HepG2 (cell line): Measurements from ENCODE around the gene CPPED1. TPM values are rescaled to one million over a fixed set of nuclear protein-coding genes. Genes with fewer than 3 reads are reported as not detected.

Source experiments
- ARNT2 ChIP-seq: sonication (generic); formaldehyde crosslinking; IDR thresholded peaks from 2 replicates; pipeline ENCODE4 v1.8.0; 2022; ENCODE audit warnings: mild to moderate bottlenecking, low read depth, missing genetic modification reagents, moderate library complexity
- ATF3 ChIP-seq: sonication (generic); formaldehyde crosslinking; IDR thresholded peaks from 2 replicates; pipeline ENCODE4 v1.4.0; 2020; ENCODE audit warnings: missing genetic modification reagents
- E2F5 ChIP-seq: sonication (generic); formaldehyde crosslinking; conservative IDR thresholded peaks from 2 replicates; pipeline ENCODE4 v1.4.0; 2020; ENCODE audit warnings: missing genetic modification reagents
- ETV5 ChIP-seq: IDR thresholded peaks from 2 replicates; pipeline ENCODE4 v1.6.1; 2018; ENCODE audit warnings: missing biosample characterization, missing genetic modification reagents, inconsistent platforms, borderline replicate concordance
- HINFP ChIP-seq: sonication (generic); formaldehyde crosslinking; IDR thresholded peaks from 2 replicates; pipeline ENCODE4 v1.4.0; 2020; ENCODE audit warnings: low read depth, mild to moderate bottlenecking, missing genetic modification reagents
- HOXA9 ChIP-seq: sonication (generic); formaldehyde crosslinking; IDR thresholded peaks from 2 replicates; pipeline ENCODE4 v1.8.1; 2022; ENCODE audit warnings: missing genetic modification reagents, mild to moderate bottlenecking, moderate library complexity, borderline replicate concordance
- KMT2A ChIP-seq: sonication (generic); formaldehyde crosslinking; IDR thresholded peaks from 2 replicates; pipeline ENCODE4 v1.4.0; 2020; ENCODE audit warnings: missing genetic modification reagents
- NCOA1 ChIP-seq: sonication (generic); formaldehyde crosslinking; IDR thresholded peaks from 2 replicates; pipeline ENCODE4 v1.9.0; 2021; ENCODE audit warnings: missing genetic modification reagents
- NFAT5 ChIP-seq: sonication (generic); formaldehyde crosslinking; IDR thresholded peaks from 2 replicates; pipeline ENCODE4 v1.4.0; 2020; ENCODE audit warnings: missing genetic modification reagents
- NFE2L1 ChIP-seq: sonication (generic); formaldehyde crosslinking; IDR thresholded peaks from 2 replicates; pipeline ENCODE4 v1.4.0; 2020; ENCODE audit warnings: missing genetic modification reagents, mild to moderate bottlenecking, borderline replicate concordance
- TEF ChIP-seq: sonication (generic); formaldehyde crosslinking; IDR thresholded peaks from 2 replicates; pipeline ENCODE4 v1.5.0; 2020; ENCODE audit warnings: missing genetic modification reagents
- ZBTB43 ChIP-seq: sonication (generic); formaldehyde crosslinking; conservative IDR thresholded peaks from 2 replicates; pipeline ENCODE4 v1.4.0; 2020; ENCODE audit warnings: missing genetic modification reagents
- ZC3H4 ChIP-seq: sonication (generic); formaldehyde crosslinking; IDR thresholded peaks from 2 replicates; pipeline ENCODE4 v1.4.0; 2020; ENCODE audit warnings: missing genetic modification reagents, borderline replicate concordance
- ZFP36 ChIP-seq: fragments of 150-350 bp; IDR thresholded peaks from 2 replicates; pipeline ENCODE4 v1.6.1; 2018; ENCODE audit warnings: borderline replicate concordance, low read length, low read depth; ENCODE audit not compliant: partially characterized antibody
- ZIK1 ChIP-seq: sonication (generic); formaldehyde crosslinking; IDR thresholded peaks from 2 replicates; pipeline ENCODE4 v1.5.0; 2020; ENCODE audit warnings: mild to moderate bottlenecking, low read depth, missing genetic modification reagents, borderline replicate concordance
- ZNF205 ChIP-seq: IDR thresholded peaks from 2 replicates; pipeline ENCODE4 v1.6.1; 2018; ENCODE audit warnings: missing biosample characterization, missing genetic modification reagents
- ZNF580 ChIP-seq: IDR thresholded peaks from 2 replicates; pipeline ENCODE4 v1.6.1; 2016; ENCODE audit warnings: low read depth, borderline replicate concordance
- ZSCAN20 ChIP-seq: sonication (generic); formaldehyde crosslinking; IDR thresholded peaks from 2 replicates; pipeline ENCODE4 v1.4.0; 2020; ENCODE audit warnings: missing genetic modification reagents, mild to moderate bottlenecking, borderline replicate concordance
- polyA plus RNA-seq, 8 experiments: library from polyadenylated mRNA; depleted of rRNA in 3 of 8; stranded (reverse) in 7 of 8; unstranded in 1 of 8; fragments of >200 nt; fragmentation: Illumina TruSeq in 4 of 8; extraction: Trizol in 4 of 8; gene quantifications; 2 replicates each; pipeline versions ENCODE4 v1.2.1 to v1.2.3, GENCODE V29; 2011 to 2016; ENCODE audit warnings: low read depth in 4 of 8, missing spikeins in 1 of 8, mixed read lengths in 1 of 8; ENCODE audit not compliant: insufficient read depth in 1 of 8
- total RNA-seq, 5 experiments: library from RNA; depleted of rRNA; stranded (reverse); fragments of >200 nt; fragmentation: Illumina TruSeq; extraction: Trizol; gene quantifications; 2 replicates each; pipeline ENCODE4 v1.2.3, GENCODE V29; 2016; ENCODE audit warnings: low read depth in 1 of 5

The CPPED1 gene
- total and polyA plus RNA-seq, 2 of the 13 experiments (the other 11 are each of a cell fraction or from before 2014, with no cell fraction given), result 66.6 to 71.3 TPM

GRCh38 chr16:12613992-12614661 lies 189.6 kb downstream of the CPPED1 start (continued):
- TF ChIP-seq ZSCAN20 (CRISPR knock-in tag) (no peak), TEF (no peak), HINFP (CRISPR knock-in tag) (no peak), ZNF205 (CRISPR knock-in tag) (0 out of 2 replicates have a peak, but pooled peaks have one; percentile 15), NFAT5 (CRISPR knock-in tag) (no peak), ZC3H4 (CRISPR knock-in tag) (peak; percentile 96), ZNF580 (peak; percentile 56; the same call in 1 of the 2 replicates), ZFP36 (no peak), E2F5 (no peak), HOXA9 (no peak), ATF3 (no peak), KMT2A (CRISPR knock-in tag) (no peak), ZBTB43 (CRISPR knock-in tag) (no peak), NCOA1 (CRISPR knock-in tag) (no peak), ZIK1 (CRISPR knock-in tag) (no peak), NFE2L1 (CRISPR knock-in tag) (no peak), ETV5 (no peak), ARNT2 (CRISPR knock-in tag) (peak; percentile 40; the same call in 1 of the 2 replicates)
